Measurements from ENCODE around the gene PXN. TPM values are rescaled to one million over a fixed set of nuclear protein-coding genes. Genes with fewer than 3 reads are reported as not detected.

PXN gene
- total and polyA plus RNA-seq, 10 donors = 22.3 to 161 (median 114) TPM

GRCh38 chr12:120260607-120261006 is 4.9 kb downstream of the PXN start:
- peaks cover 0 to 28% (median 0%) of the 10 kb centered on the region in 6 donors for H3K36me3 ChIP-seq
- peaks cover 32 to 98% (median 88%) of the 10 kb centered on the region in 6 donors for H3K4me1 ChIP-seq
- 84 to 93% (median 88%) methylated on average over 5 of the region's 5 CpGs for WGBS, 5 donors
- peaks cover 0 to 38% (median 0%) of the 10 kb centered on the region in 7 donors for H3K27me3 ChIP-seq (replicated peaks in 1 of 7)
- no peak for DNase-seq
- TF ChIP-seq CTCF (IDR thresholded peaks at IDR 0.05 in 8 of 11, conservative IDR thresholded peaks at IDR 0.05 in 3 of 11) = no peak
- no peak overlapping the region for H3K4me3 ChIP-seq
- peak overlapping the region in 3 of 8 donors; percentile 71 to 97 (median 95) for H3K27ac ChIP-seq
- H3K9me3 ChIP-seq = no peaks in the 10 kb centered on the region
- intact Hi-C loops (cut with DNase I; ENCODE audit: low total_unique reads) = loop anchor here (10.0 kb wide), 1 partner anchor 46 kb away; no protein-coding TSS in a partner anchor

GRCh38 chr12:120259418-120260202 is 5.9 kb downstream of the PXN start:
- peaks cover 0 to 37% (median 0%) of the 10 kb centered on the region in 6 donors for H3K36me3 ChIP-seq
- intact Hi-C loops (cut with DNase I; ENCODE audit: low total_unique reads) = loop anchor here (10.0 kb wide), 1 partner anchor 45 kb away; no protein-coding TSS in a partner anchor
- peak overlapping the region in 1 of 8 donors; percentile 6 for H3K4me3 ChIP-seq
- peaks cover 0 to 37% (median 0%) of the 10 kb centered on the region in 7 donors for H3K27me3 ChIP-seq (replicated peaks in 1 of 7)
- H3K27ac ChIP-seq = peak overlapping the region in 7 of 8 donors; percentile 7 to 97 (median 71)
- no peaks in the 10 kb centered on the region for H3K9me3 ChIP-seq
- 71 to 85% (median 78%) methylated on average over 8 of the region's 8 CpGs for WGBS, 5 donors
- DNase-seq = no peak
- no peak for TF ChIP-seq POLR2AphosphoS5 (IDR thresholded peaks at IDR 0.05)
- TF ChIP-seq CTCF (IDR thresholded peaks at IDR 0.05 in 8 of 11, conservative IDR thresholded peaks at IDR 0.05 in 3 of 11) = no peak
- TF ChIP-seq POLR2A (IDR thresholded peaks at IDR 0.05) = no peak
- H3K4me1 ChIP-seq = peaks cover 36 to 100% (median 94%) of the 10 kb centered on the region in 6 donors

DNA sequence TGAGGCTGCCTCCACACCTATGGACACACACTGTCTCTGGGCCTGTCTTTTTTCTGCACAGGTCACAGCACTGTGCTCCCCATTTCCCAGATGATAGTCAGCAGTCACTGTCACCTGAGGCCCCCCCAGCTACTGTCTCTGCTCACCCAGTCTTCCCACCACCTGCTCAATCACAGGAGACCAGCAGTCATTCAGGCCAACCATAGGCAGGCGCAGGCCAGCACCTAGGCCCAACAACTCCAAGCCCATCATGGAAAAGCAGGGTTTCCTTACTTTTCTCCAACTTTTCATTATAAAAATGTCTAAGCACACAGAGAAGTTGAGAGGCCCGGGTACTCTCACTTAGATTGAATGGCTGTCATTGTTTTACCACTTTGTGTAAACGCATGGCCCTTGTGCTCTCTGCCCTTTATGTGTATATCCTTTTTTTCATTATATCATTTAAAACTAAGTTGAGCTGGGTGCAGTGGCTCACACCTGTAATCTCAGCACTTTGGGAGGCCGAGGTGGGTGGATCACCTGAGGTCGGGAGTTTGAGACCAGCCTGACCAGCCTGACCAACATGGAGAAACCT is 7.1 kb downstream of the PXN start:
- no peaks in the 10 kb centered on the region for H3K9me3 ChIP-seq
- no peak for TF ChIP-seq POLR2A (IDR thresholded peaks at IDR 0.05)
- no peak for TF ChIP-seq POLR2AphosphoS5 (IDR thresholded peaks at IDR 0.05)
- TF ChIP-seq CTCF (IDR thresholded peaks at IDR 0.05 in 8 of 11, conservative IDR thresholded peaks at IDR 0.05 in 3 of 11) = no peak
- intact Hi-C loops (cut with DNase I; ENCODE audit: low total_unique reads) = no loop called here
- WGBS, 5 donors = 86 to 93% (median 92%) methylated on average over 5 of the region's 5 CpGs
- no peak overlapping the region for H3K4me3 ChIP-seq
- peaks cover 43 to 100% (median 94%) of the 10 kb centered on the region in 6 donors for H3K4me1 ChIP-seq
- H3K27ac ChIP-seq = peak overlapping the region in 5 of 8 donors; percentile 13 to 97 (median 85)
- peaks cover 0 to 37% (median 0%) of the 10 kb centered on the region in 6 donors for H3K36me3 ChIP-seq
- DNase-seq = no peak
- H3K27me3 ChIP-seq (replicated peaks in 1 of 7) = peaks cover 0 to 34% (median 0%) of the 10 kb centered on the region in 7 donors
